Measurements from ENCODE around the gene FBLIM1.
A peak's percentile ranks its signal among the peaks of the same experiment; 100 is the strongest.

Gene FBLIM1

DNA sequence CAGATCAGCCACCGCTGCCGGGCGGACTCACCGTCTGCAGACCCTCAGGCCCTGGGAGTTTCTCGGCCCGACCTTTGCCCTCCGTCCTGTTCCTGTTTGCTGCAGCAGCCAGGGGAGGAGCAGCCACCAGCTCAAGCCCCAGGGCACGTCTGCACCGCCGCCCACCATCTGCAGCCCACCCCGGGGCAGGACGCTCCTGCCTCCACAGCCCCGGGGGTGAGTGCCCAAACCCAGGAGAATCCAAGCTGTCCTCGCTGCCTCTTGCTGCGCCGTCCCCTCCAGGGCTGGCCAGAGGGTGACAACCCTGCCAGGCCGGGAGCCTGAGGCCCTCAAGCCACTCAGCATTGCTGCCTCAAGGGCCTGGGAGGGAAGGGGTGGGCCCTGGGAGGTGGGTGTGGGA, 23.7 kb upstream of the FBLIM1 start:
- DNase-seq (ENCODE audit: insufficient read length, low spot score): no peak
- TF ChIP-seq POLR2A (IDR thresholded peaks at IDR 0.05; ENCODE audit: low read depth, low read length): no peak
- FAIRE-seq: no peak

DNA sequence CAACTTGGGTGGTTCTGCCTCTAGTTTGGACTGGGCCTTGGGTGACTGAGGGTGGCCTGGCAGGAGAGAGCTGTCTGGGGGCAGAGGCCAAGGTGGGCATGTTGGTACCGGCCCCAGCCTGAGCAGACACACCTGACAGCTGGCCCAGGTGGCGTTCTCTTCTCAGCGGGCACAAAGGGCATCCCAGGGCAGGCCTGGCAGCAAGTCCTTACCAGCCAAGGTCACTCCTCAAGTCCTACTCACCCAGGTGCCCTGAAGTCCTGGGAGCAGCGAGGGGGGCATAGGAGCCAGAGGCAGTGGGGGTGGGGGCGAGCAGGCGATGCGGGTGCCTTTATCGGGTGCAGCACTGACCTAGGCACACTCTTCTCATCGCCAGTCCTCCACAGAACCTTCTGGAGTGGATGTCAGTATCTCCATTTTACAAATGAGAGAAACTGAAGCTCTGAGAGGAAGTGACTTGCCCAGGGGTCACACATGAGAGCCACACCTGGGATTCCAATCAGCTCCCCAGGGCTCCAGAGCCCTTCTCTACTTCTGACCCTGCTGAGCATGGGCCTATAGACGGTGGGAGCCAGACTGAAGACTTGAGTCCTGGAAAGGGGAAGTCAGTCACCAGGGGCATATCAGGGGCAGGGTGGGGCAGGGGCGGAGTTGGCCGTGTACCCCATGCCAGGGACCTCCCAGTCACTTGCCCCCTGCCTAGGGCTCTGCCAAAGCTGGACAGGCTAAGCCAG, 23.1 kb upstream of the FBLIM1 start:
- no peak for DNase-seq (ENCODE audit: insufficient read length, low spot score)
- FAIRE-seq: no peak
- TF ChIP-seq POLR2A (IDR thresholded peaks at IDR 0.05; ENCODE audit: low read depth, low read length): no peak

DNA sequence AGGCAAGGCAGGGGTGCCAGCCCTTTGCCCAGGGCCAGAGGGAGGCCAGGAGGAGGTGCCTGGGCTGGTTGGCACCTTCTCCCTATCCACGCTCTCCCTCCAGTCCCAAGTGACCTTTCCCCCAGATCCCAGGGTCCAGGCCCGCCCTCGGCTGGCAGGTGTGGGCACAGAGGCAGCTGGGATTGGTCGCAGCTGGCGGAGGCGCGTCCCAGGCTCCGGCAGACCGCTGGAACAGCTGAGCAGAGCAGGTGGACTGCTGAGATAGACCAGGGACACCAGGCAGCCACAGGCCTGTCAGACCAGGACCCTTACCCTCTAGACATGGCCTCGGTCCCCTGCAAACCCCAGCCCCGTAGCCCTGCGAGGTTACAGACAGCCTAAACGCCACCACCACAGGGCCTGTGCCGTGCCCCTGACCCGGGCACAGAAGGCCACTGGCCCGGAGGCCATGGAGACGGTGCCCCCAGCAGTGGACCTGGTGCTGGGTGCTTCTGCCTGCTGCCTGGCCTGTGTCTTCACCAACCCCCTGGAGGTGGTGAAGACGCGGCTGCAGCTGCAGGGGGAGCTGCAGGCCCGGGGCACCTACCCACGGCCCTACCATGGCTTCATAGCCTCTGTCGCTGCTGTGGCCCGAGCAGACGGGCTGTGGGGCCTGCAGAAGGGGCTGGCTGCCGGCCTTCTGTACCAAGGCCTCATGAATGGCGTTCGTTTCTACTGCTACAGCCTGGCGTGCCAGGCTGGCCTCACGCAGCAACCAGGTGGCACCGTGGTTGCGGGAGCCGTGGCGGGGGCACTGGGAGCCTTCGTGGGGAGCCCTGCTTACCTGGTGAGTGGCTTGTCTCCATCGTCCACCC, 22.3 kb upstream of the FBLIM1 start, which contains the start of gene SLC25A34:
Gene SLC25A34, plus strand, starts transcription at position 221 of the 854 bp plus-strand sequence. Its CDS starts 228 bp downstream, at position 449.
- FAIRE-seq (no peak), DNase-seq (ENCODE audit: insufficient read length, low spot score) (no peak)
- no peak for TF ChIP-seq POLR2A (IDR thresholded peaks at IDR 0.05; ENCODE audit: low read depth, low read length)

DNA sequence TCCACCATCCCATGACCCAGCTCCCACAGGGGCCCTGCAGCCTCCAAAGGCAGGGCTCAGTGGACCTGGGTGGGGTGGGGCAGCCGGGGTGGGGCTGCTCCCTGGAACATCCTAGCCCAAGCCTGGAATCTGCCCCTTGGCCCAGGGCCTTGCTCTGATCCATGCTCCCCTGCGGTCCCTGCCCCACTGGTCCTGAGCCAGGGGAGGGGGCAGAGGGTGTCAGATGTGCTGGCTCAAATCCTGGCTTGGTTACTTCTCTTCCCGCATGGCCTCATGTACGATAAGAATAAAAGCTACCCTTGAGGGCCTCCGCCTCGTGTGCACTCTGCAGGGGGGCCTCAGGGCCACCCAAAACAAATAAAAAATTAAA, 21.7 kb upstream of the FBLIM1 start:
- FAIRE-seq (no peak), DNase-seq (ENCODE audit: insufficient read length, low spot score) (no peak)
- TF ChIP-seq POLR2A (IDR thresholded peaks at IDR 0.05; ENCODE audit: low read depth, low read length): no peak

DNA sequence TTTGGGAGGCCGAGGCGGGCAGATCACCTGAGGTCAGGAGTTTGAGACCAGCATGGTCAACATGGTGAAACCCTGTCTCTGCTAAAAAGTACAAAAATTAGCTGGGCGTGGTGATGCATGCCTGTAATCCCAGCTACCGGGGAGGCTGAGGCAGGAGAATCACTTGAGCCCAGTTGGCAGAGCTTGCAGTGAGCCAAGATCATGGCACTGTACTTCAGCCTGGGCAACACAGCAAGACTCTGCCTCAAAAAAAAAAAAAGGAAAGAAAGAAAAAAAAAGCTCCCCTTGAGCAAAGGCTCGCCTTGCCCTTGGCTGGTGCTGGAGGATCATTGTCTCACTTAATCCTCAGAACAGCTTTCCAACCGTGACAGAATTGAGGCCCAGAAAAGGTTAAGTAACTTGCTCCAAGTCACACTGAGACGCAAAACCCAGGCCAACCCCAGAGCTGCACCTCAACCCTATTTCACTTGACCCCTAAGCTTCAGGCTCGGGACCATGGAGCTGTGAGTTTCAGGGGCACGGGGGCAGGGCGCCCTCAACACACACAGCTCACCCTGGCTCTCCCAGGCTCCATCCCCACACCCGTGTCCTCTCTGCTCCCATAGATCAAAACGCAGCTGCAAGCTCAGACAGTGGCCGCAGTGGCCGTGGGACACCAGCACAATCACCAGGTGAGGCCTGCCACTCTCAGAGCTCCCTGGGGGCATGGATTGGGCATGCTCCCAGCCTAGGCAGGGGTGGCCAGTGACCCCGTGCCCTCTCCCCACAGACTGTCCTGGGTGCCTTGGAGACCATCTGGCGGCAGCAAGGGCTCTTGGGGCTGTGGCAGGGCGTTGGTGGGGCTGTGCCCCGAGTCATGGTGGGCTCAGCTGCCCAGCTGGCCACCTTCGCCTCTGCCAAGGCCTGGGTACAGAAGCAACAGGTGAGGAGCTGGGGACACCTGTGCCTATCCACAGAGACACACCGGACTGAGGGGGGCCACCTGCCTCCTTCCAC, 21.0 kb upstream of the FBLIM1 start:
- no peak for FAIRE-seq
- no peak for TF ChIP-seq POLR2A (IDR thresholded peaks at IDR 0.05; ENCODE audit: low read depth, low read length)
- DNase-seq (ENCODE audit: insufficient read length, low spot score): no peak

DNA sequence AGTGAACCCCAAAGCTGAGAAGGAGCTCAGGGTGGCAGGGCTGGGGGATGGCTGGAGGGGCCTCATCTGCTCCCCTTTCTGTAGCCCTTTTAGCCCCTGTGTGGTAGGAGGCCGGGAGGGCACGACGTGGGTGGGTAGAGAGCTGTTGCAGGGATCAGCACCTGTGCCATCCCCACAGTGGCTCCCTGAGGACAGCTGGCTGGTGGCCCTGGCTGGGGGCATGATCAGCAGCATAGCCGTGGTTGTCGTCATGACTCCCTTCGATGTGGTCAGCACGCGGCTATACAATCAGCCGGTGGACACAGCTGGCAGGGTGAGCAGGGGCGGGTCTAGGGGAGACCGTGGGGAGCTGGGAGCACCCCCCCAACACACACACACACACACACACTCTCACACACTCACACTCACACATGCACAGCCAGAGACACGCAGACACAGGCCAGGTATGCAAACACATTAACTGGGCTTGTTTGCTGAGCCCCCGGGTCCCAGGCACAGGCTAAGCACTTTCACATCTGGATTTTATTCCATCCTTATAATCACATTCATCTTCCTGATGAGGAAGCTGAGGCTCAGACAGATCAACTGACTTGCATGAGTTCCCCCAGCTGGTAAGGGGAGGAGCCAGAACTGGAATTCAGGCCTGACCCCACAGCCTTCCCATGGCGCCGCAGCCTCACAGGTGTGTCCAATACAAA, 20.0 kb upstream of the FBLIM1 start:
- TF ChIP-seq POLR2A (IDR thresholded peaks at IDR 0.05; ENCODE audit: low read depth, low read length): no peak
- DNase-seq (ENCODE audit: insufficient read length, low spot score): no peak

DNA sequence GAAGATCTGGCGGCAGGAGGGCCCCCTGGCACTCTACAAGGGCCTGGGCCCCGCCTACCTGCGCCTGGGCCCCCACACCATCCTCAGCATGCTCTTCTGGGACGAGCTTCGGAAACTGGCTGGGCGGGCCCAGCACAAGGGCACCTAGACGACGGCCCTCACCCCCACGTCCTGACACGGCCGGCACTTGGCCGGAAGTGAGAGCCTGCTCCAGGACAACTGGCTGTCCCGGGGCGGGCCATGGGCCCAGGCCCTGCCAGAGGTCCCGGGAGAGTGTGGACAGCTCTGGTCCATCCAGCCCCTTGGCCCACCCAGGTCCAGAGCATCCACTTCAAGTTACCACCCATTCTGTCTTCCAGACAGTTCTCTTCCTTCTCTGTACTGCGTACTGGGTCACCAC, 19.3 kb upstream of the FBLIM1 start:
- no peak for FAIRE-seq
- TF ChIP-seq POLR2A (IDR thresholded peaks at IDR 0.05; ENCODE audit: low read depth, low read length): no peak
- DNase-seq (ENCODE audit: insufficient read length, low spot score): no peak

More for the DNA sequence above, 20.0 kb upstream of the FBLIM1 start:
- no peak for FAIRE-seq

DNA sequence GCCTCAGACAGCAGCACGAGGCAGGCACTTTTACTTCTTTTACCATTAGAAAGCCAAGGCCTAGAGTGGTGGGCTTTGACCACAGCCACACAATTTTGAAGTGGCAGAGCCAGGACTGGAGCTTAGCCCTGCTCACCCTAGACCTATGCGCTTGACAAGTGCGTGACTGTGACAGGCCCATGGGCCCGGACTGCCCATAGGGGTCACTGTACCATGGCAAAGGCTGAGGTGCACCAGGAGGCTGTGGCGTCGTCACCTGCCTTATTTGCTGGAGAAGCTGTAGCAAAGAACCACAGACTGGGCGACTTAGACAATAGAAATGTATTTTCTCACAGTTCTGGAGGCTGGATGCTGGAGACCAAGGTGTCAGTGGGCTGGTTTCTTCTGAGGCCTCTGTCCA, 18.9 kb upstream of the FBLIM1 start:
- DNase-seq (ENCODE audit: insufficient read length, low spot score): no peak
- no peak for FAIRE-seq
- no peak for TF ChIP-seq POLR2A (IDR thresholded peaks at IDR 0.05; ENCODE audit: low read depth, low read length)

DNA sequence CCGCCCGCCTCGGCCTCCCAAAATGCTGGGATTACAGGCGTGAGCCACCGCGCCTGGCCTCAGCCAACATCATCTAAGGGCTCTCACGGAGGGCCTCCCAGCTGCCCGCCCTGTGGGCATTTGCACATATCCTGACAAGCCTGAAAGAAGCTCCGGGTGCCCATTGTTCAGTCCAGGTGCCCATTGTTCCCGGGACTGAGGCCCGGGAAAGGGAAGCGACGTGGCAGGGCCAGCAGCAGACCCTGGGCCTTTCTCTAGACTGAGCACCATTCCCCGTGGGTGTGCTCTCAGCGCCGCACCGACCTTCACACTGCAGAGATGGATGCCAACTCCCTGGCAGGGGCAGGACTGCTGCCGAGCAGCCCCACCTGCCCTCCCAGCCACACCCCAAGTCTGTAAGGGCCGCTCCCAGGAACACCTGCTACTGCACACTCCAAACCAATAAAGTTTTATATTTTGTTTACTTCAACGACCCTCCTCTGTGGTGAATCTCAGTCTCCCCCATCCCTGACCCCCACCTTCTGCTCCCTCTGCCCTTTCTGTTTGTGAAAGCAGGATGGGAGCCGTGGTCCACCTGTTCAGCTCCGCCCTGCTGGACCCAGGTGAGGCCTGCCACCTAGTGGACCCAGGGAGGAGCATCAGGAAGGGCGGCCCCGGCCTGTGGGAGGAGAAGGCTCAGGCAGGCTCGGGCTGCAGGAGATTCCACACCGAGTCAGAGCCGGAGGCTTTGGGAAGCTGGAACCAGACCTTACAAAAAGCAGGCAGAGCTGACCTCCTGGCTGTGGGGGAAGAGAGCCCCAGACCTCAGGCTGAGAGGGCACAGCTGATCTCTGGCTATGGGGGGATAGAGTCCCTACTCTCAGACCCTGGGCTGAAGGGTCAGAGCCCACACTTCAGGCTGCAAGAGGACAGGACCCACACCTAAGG, 17.4 kb upstream of the FBLIM1 start:
- DNase-seq (ENCODE audit: insufficient read length, low spot score) (peak; percentile 78), FAIRE-seq (peak; percentile 70)
- no peak for TF ChIP-seq POLR2A (IDR thresholded peaks at IDR 0.05; ENCODE audit: low read depth, low read length)

DNA sequence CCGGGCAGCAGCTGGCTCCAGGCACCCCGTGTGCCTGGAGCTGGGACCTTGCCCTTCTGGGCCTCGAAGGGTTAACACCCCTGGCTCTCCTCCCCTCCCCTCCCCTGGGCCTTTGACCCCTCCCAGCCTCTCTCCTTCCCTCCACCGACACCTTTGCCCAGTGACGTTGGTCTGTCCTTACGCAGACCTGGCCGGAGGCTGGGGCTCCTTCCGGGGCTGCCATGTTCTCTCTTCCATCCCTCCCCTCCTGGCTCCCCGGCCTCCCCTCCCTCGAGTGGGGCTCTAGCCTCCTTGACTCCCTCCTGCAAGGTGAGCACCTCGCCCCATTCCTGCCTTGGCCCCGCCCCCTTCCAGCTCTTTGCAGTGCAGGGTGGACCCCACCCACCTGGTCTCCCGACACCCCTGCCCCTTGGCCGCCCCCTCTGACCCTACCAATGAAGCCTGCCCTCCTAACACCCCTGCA, 16.2 kb upstream of the FBLIM1 start, which contains the start of gene TMEM82:
Gene TMEM82, plus strand, starts transcription at position 161 of the 463 bp plus-strand sequence. Its CDS starts 61 bp downstream, at position 222.
- FAIRE-seq (no peak), DNase-seq (ENCODE audit: insufficient read length, low spot score) (no peak)
- no peak for TF ChIP-seq POLR2A (IDR thresholded peaks at IDR 0.05; ENCODE audit: low read depth, low read length)

DNA sequence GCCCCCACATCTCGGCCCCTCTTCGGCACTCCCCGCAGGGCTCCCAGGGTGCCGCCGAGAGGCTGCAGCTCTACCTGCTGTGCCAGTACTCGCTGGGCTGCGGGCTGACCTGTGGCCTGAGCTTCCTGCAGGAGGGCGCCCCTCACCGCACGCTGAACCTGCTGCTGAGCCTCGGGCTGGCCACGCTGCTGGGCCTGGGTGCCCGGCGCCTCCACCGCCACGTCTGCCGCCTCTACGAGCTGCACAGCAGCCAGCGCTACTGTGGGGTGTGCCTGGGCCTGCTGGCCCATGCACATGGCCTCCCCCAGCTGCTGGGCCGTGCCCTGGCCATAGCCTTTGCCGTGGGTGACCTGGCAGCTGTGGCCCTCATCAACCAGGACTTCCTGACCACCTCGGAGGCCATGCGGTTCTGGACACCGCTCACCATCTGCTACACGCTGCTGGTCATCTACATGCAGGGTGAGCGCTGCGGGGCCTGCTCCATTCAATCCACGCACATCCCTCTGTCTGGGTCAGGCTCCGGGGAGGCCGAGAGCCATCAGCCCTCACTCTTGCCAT, 14.4 kb upstream of the FBLIM1 start:
- no peak for TF ChIP-seq POLR2A (IDR thresholded peaks at IDR 0.05; ENCODE audit: low read depth, low read length)
- FAIRE-seq (no peak), DNase-seq (ENCODE audit: insufficient read length, low spot score) (no peak)

DNA sequence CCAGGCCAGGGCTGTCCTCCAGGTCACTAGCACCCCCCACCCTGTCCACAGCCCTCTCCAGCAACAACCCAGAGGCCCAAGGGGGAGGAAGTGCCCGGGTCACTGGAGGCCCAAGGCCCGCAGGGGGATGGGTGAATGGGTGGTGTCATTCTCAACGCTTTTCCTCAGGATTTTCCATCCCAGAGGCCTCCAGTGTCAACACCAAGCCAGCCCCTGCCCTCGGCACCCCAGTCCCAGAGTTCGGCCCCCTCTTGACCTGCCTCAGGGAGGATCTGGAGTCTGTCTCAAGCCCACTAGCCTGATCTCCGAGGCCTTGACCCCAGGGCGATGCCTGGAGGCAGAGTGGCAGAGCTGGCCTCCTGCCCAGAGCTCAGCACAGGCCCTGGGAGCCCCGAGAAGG, 11.2 kb upstream of the FBLIM1 start:
- FAIRE-seq (no peak), DNase-seq (ENCODE audit: insufficient read length, low spot score) (no peak)
- TF ChIP-seq POLR2A (IDR thresholded peaks at IDR 0.05; ENCODE audit: low read depth, low read length): no peak

All from H54 (cell line).